Ishikawa (cell line): ENCODE results near the gene NOM1.

ENCODE experiments used
- CEBPB ChIP-seq: IDR thresholded peaks from 2 replicates; pipeline ENCODE4 v1.6.1; 2012
- CREB1 ChIP-seq: IDR thresholded peaks from 2 replicates; pipeline ENCODE4 v1.6.1; 2012; ENCODE audit warnings: low read depth
- EGR1 ChIP-seq: IDR thresholded peaks from 2 replicates; pipeline ENCODE4 v1.6.1; 2012
- EP300 ChIP-seq: IDR thresholded peaks from 2 replicates; pipeline ENCODE4 v1.6.1; 2012; ENCODE audit warnings: borderline replicate concordance
- FOXM1 ChIP-seq: IDR thresholded peaks from 2 replicates; pipeline ENCODE4 v1.6.1; 2012; ENCODE audit warnings: low read depth, borderline replicate concordance
- NFIC ChIP-seq: IDR thresholded peaks from 2 replicates; pipeline ENCODE4 v1.6.1; 2012
- RAD21 ChIP-seq: IDR thresholded peaks from 2 replicates; pipeline ENCODE4 v1.6.1; 2012; ENCODE audit warnings: low read depth
- TAF1 ChIP-seq: IDR thresholded peaks from 2 replicates; pipeline ENCODE4 v1.6.1; 2012; ENCODE audit warnings: low read depth, mild to moderate bottlenecking
- TCF12 ChIP-seq: IDR thresholded peaks from 2 replicates; pipeline ENCODE4 v1.6.1; 2012; ENCODE audit warnings: low read depth
- TEAD4 ChIP-seq: IDR thresholded peaks from 2 replicates; pipeline ENCODE4 v1.6.1; 2012
- YY1 ChIP-seq: IDR thresholded peaks from 2 replicates; pipeline ENCODE4 v1.6.1; 2012; ENCODE audit warnings: low read depth
- ZBTB7A ChIP-seq: IDR thresholded peaks from 2 replicates; pipeline ENCODE4 v1.6.1; 2012; ENCODE audit warnings: low read depth
- TF ChIP-seq, protein P1 (sequence below): IDR thresholded peaks from 2 replicates; pipeline ENCODE4 v1.6.1; 2012
- TF ChIP-seq, protein P2 (sequence below): IDR thresholded peaks from 2 replicates; pipeline ENCODE4 v1.6.1; 2012; ENCODE audit warnings: low read depth, mild to moderate bottlenecking
- TF ChIP-seq, protein P3 (sequence below): IDR thresholded peaks from 2 replicates; pipeline ENCODE4 v1.6.1; 2012

The NOM1 gene

DNA sequence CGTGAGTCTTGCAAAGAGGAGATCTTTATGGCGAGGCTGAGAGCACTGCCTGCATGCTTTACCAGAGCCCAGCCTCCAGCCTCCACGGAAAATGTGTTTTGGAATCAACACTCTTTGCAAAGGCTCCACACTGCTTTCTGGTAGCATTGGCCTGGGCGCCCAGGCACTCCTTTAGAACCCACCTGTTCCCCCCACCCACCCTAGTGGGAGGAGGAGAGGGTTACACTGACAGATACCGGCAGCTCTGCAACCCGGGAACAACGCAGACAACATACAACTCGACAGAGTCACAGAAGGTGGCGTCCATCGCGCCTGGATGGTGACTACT, 66.5 kb downstream of the NOM1 start:
- no peak for TF ChIP-seq TEAD4

DNA sequence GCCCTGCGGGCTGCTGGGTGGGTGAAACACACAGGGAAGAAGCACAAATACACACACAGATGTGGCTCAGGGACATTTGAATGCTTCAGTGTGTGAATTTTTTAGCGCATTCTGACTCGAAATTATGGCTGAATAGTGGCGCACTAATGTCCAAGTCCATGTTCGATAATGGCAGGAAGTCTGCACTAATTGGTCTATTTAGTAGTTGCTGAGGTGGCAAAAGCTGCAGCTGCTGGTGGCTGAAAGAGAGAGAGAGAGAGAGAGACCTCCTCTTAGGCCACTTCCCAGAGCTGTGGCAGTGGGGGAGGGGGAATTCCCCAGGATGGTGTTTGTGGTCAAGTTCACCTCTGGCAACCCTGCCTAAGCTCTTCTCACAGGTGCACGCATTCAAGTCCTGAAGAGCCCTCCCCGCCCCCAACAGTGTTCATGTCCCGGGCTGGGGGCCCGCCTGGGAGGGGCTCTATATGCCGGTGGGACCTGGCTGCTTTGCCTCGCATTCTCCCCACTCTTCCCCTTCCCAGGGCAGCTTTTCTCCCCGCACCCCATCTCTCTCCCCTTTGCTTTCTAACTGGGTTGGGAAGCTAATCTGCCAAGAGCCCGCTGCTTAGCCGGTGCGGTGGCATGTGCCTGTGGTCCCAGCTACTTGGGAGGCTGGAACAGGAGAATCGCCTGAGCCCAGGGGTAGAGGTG, 67.0 kb downstream of the NOM1 start:
- TF ChIP-seq EGR1 (no peak), TAF1 (no peak), TEAD4 (no peak), EP300 (no peak), FOXM1 (no peak), NFIC (no peak), CREB1 (no peak), CEBPB (no peak), TCF12 (no peak), RAD21 (no peak), ZBTB7A (no peak), YY1 (no peak)
- TF ChIP-seq, protein P1, sequence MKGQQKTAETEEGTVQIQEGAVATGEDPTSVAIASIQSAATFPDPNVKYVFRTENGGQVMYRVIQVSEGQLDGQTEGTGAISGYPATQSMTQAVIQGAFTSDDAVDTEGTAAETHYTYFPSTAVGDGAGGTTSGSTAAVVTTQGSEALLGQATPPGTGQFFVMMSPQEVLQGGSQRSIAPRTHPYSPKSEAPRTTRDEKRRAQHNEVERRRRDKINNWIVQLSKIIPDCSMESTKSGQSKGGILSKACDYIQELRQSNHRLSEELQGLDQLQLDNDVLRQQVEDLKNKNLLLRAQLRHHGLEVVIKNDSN, result no peak
- TF ChIP-seq, protein P2, sequence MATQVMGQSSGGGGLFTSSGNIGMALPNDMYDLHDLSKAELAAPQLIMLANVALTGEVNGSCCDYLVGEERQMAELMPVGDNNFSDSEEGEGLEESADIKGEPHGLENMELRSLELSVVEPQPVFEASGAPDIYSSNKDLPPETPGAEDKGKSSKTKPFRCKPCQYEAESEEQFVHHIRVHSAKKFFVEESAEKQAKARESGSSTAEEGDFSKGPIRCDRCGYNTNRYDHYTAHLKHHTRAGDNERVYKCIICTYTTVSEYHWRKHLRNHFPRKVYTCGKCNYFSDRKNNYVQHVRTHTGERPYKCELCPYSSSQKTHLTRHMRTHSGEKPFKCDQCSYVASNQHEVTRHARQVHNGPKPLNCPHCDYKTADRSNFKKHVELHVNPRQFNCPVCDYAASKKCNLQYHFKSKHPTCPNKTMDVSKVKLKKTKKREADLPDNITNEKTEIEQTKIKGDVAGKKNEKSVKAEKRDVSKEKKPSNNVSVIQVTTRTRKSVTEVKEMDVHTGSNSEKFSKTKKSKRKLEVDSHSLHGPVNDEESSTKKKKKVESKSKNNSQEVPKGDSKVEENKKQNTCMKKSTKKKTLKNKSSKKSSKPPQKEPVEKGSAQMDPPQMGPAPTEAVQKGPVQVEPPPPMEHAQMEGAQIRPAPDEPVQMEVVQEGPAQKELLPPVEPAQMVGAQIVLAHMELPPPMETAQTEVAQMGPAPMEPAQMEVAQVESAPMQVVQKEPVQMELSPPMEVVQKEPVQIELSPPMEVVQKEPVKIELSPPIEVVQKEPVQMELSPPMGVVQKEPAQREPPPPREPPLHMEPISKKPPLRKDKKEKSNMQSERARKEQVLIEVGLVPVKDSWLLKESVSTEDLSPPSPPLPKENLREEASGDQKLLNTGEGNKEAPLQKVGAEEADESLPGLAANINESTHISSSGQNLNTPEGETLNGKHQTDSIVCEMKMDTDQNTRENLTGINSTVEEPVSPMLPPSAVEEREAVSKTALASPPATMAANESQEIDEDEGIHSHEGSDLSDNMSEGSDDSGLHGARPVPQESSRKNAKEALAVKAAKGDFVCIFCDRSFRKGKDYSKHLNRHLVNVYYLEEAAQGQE, result no peak
- TF ChIP-seq, protein P3, sequence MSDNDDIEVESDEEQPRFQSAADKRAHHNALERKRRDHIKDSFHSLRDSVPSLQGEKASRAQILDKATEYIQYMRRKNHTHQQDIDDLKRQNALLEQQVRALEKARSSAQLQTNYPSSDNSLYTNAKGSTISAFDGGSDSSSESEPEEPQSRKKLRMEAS, result no peak

DNA sequence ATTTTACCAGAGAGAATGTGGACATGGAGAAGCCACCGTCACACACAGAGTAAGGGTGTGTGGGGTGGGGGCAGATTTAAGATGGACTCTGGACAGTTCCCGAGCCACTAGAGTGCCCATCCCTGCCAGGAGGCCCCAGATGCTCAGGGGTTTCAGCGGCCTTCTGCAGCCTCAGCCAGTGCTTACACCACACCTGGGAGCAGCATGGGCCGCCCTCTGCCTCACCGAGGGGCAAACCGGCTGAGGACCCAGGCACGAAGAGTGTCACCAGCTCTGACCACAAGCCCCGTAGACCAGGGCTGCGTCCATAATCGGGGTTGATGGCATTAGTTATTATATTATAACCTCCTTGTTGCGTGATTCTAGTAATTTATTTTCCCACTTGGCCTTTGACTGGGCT, 67.6 kb downstream of the NOM1 start:
- TF ChIP-seq EGR1 (no peak), FOXM1 (no peak), NFIC (no peak), CREB1 (no peak), TEAD4 (no peak), EP300 (no peak)
- TF ChIP-seq, protein P1, result no peak
- TF ChIP-seq, protein P3, result no peak

DNA sequence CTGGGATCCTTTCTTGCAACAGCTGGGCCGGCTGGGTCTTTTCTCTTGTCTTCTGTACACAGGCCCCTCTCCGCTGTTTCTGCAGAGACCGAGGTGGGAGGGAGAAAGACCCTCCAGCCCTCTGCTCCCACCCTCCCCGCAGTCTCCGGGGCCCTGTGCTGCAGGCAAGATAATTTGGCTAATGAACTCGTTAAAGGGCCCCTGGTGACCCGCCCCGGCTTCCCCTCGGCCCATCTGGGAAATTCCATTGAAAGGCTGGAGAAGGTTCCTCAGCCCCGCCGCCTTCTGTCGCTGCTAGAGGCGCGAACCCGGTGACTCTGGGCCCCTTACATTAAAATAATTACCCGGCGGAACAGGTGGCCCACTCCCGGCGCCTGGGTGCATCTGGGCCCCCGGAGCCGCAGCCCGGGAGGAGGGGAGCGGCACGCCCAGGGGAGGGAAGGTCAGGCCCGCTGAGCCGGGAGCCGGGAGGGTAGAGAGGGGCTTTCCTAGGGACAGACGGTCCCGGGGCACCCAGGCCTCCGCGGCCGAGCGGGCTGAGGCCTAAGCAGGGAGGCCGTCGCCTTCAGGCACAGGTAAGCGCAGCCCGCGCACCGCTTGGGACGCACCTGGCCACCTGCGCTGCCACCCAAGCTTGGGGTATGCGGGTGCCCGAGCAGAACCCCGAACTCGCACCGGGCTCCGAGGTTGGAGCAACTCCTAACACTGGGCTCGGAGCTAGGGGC, 68.3 kb downstream of the NOM1 start:
- no peak for TF ChIP-seq CREB1
- TF ChIP-seq, protein P3, result no peak
- TF ChIP-seq EP300, result no peak
- TF ChIP-seq NFIC, result no peak
- no peak for TF ChIP-seq ZBTB7A
- no peak for TF ChIP-seq YY1
- TF ChIP-seq, protein P2, result no peak
- TF ChIP-seq, protein P1, result no peak
- TF ChIP-seq CEBPB, result no peak
- TF ChIP-seq RAD21, result no peak
- TF ChIP-seq FOXM1, result no peak

DNA sequence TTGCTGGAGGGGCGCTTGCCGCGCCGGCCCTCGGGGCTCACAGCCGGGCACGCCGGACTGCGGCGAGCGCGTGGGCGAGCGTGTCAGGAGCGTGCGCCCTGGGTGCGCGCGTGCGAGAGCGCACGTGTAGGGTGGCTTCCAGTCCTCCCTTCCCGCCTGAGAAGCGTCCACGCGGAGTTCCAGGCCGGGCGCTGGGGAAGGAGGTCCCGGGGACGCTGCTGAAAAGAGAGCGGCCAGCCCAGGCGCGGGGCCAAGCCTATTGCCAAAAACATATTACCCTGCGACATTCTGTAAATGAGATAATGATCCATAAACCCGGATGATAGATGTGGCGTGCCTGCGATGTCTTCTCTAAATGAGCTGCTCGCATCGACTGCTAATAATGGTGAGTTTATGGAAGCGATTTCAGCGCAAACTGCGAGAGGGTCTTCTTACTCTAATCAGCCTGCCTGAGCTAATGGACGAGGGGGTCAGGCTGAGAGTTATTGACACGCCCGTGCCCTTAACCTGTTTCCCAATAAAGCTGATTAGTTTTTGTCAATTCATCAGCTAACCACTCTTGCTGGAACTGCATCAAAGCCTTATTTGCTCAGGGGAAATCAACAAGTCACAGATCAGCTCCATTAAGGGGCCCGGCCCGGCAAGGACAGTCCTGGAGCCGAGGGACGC, 69.0 kb downstream of the NOM1 start:
- TF ChIP-seq EP300 (no peak), ZBTB7A (no peak), YY1 (no peak), TAF1 (no peak), CREB1 (no peak), RAD21 (no peak), TCF12 (no peak), FOXM1 (no peak), CEBPB (no peak), TEAD4 (no peak), EGR1 (no peak), NFIC (no peak)
- TF ChIP-seq, protein P2, result no peak
- TF ChIP-seq, protein P3, result no peak
- TF ChIP-seq, protein P1, result no peak
